ENCODE data around the gene ANKH. TPM values are rescaled to one million over a fixed set of nuclear protein-coding genes. Genes with fewer than 3 reads are reported as not detected.

ANKH gene
- polyA plus RNA-seq, 2 of the 4 experiments (the other 2 are of a cell fraction), result 11.7 to 17.3 TPM

DNA sequence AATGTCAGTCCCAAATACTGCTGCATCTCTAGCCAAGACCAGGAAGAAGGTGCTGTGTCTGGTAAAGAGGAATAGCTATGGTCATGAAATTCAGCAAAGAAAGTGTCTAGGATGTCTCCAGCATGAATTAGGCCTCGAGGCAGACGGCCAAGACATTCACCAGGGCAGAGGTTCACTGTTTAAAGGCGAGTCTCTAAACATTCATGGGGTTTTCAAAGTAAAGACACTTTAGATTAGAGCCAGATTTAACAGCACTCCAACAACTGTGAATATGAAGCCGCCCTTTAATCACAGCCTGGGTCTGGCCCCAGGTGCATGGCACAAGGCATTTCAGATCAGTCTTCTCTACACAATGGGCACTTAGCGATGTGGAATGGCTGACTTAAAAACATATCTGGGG is 95.0 kb downstream of the ANKH start (continued):
- TF ChIP-seq, protein P1, sequence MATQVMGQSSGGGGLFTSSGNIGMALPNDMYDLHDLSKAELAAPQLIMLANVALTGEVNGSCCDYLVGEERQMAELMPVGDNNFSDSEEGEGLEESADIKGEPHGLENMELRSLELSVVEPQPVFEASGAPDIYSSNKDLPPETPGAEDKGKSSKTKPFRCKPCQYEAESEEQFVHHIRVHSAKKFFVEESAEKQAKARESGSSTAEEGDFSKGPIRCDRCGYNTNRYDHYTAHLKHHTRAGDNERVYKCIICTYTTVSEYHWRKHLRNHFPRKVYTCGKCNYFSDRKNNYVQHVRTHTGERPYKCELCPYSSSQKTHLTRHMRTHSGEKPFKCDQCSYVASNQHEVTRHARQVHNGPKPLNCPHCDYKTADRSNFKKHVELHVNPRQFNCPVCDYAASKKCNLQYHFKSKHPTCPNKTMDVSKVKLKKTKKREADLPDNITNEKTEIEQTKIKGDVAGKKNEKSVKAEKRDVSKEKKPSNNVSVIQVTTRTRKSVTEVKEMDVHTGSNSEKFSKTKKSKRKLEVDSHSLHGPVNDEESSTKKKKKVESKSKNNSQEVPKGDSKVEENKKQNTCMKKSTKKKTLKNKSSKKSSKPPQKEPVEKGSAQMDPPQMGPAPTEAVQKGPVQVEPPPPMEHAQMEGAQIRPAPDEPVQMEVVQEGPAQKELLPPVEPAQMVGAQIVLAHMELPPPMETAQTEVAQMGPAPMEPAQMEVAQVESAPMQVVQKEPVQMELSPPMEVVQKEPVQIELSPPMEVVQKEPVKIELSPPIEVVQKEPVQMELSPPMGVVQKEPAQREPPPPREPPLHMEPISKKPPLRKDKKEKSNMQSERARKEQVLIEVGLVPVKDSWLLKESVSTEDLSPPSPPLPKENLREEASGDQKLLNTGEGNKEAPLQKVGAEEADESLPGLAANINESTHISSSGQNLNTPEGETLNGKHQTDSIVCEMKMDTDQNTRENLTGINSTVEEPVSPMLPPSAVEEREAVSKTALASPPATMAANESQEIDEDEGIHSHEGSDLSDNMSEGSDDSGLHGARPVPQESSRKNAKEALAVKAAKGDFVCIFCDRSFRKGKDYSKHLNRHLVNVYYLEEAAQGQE (IDR thresholded peaks at IDR 0.05), result no peak
- TF ChIP-seq, protein P2, sequence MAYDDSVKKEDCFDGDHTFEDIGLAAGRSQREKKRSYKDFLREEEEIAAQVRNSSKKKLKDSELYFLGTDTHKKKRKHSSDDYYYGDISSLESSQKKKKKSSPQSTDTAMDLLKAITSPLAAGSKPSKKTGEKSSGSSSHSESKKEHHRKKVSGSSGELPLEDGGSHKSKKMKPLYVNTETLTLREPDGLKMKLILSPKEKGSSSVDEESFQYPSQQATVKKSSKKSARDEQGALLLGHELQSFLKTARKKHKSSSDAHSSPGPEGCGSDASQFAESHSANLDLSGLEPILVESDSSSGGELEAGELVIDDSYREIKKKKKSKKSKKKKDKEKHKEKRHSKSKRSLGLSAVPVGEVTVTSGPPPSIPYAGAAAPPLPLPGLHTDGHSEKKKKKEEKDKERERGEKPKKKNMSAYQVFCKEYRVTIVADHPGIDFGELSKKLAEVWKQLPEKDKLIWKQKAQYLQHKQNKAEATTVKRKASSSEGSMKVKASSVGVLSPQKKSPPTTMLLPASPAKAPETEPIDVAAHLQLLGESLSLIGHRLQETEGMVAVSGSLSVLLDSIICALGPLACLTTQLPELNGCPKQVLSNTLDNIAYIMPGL (CRISPR knock-in tag; IDR thresholded peaks at IDR 0.05; ENCODE audit: borderline replicate concordance), result no peak
- TF ChIP-seq FOXS1 (CRISPR knock-in tag; IDR thresholded peaks at IDR 0.05), result no peak
- TF ChIP-seq MAZ (IDR thresholded peaks at IDR 0.05; ENCODE audit: borderline replicate concordance, low read depth, low read length), result no peak
- TF ChIP-seq, protein P3, sequence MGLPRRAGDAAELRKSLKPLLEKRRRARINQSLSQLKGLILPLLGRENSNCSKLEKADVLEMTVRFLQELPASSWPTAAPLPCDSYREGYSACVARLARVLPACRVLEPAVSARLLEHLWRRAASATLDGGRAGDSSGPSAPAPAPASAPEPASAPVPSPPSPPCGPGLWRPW (IDR thresholded peaks at IDR 0.05), result no peak

DNA sequence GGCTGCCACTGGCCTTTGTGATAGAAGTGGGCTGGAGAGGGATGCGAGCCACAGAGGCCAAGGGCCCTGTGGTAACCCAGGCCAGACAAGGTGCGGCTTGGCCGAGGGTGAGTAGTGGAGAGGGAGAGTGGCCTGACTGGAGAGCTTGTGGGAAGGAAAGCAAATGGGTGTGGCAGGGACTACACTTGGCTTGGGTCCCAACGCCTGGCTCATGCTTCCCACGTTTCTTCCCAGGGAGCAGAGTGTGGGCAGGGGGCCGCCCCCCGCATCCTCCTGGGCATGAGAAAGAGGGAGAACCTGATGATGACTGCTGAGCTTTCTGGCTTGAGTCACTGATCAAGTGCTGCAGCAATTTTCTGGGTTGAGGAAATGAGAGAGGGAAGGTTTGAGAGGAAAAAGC is 95.7 kb downstream of the ANKH start:
- ChIA-PET POLR2A (no interaction called here), CTCF (no interaction called here)
- DNase-seq (ENCODE audit: low read depth in 1 of 2, low spot score in 1 of 2) (peak in 1 of 2 experiments; percentile 56), ATAC-seq (peak; percentile 30 to 58; a peak in 3 of 6 replicates), FAIRE-seq (no peak)
- Histone ChIP-seq H3K4me3 (no peak overlapping the region), H3K4me1 (peaks cover 44% of the 10 kb centered on the region), H3K9me3 (no peaks in the 10 kb centered on the region), H3K4me2 (peak overlapping the region; percentile 68), H3K27ac (peak overlapping the region in 1 of 2 experiments; percentile 32; a peak in 3 of 6 replicates)
- no peak for TF ChIP-seq HDAC2 (IDR thresholded peaks at IDR 0.05)
- no peak for TF ChIP-seq CHD2 (IDR thresholded peaks at IDR 0.05; ENCODE audit: low read length, partially characterized antibody)
- no peak for TF ChIP-seq CBX8 (IDR thresholded peaks at IDR 0.05)
- no peak for TF ChIP-seq BHLHE40 (IDR thresholded peaks at IDR 0.05; ENCODE audit: low read depth, low read length)
- no peak for TF ChIP-seq RAD21 (conservative IDR thresholded peaks at IDR 0.05 in 1 of 2, IDR thresholded peaks at IDR 0.05 in 1 of 2)
- 29% methylated on average over 7 of the region's 7 CpGs for WGBS (ENCODE audit: missing lambda C conversion rate)

DNA sequence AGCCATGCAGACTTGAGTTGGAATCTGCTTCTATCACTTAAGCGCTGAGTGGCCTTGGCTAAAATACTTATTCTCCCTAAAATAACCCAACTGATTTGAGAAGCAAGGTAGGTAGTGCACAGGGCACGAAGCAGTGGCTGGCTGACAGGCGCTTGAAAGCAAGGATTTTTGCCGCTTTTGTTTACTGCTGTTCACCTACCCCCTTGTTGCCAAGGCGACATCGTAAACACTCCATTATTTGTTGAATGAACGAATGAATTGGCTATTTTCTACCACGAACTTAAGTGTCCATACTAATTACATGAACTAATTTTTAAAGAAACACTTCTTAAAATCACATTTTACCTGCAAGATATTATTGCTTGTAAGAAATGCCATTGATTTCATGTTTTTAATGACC is 98.0 kb downstream of the ANKH start:
- CTCF ChIA-PET, result interaction anchor here (1.6 kb wide), 1 partner anchor 8 kb away, joined by 3 read pairs; no protein-coding TSS in a partner anchor
- FAIRE-seq (no peak), DNase-seq (ENCODE audit: low read depth in 1 of 2, low spot score in 1 of 2) (no peak), ATAC-seq (no peak)
- 83% methylated on average over 8 of the region's 8 CpGs for WGBS (ENCODE audit: missing lambda C conversion rate)
- H3K9me3 ChIP-seq, result no peaks in the 10 kb centered on the region
- no peak overlapping the region for H3K4me3 ChIP-seq
- H3K4me1 ChIP-seq, result peaks cover 44% of the 10 kb centered on the region
- TF ChIP-seq CHD4 (IDR thresholded peaks at IDR 0.05; ENCODE audit: borderline replicate concordance) (no peak), ZFP36 (IDR thresholded peaks at IDR 0.05; ENCODE audit: borderline replicate concordance, partially characterized antibody) (no peak), HEYL (CRISPR knock-in tag; IDR thresholded peaks at IDR 0.05) (no peak), ZSCAN20 (CRISPR knock-in tag; IDR thresholded peaks at IDR 0.05) (no peak), HOXA7 (CRISPR knock-in tag; IDR thresholded peaks at IDR 0.05) (no peak)
- TF ChIP-seq, protein P4, sequence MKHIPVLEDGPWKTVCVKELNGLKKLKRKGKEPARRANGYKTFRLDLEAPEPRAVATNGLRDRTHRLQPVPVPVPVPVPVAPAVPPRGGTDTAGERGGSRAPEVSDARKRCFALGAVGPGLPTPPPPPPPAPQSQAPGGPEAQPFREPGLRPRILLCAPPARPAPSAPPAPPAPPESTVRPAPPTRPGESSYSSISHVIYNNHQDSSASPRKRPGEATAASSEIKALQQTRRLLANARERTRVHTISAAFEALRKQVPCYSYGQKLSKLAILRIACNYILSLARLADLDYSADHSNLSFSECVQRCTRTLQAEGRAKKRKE (CRISPR knock-in tag; IDR thresholded peaks at IDR 0.05; ENCODE audit: low read depth), result no peak
- POLR2A ChIA-PET, result no interaction called here
- no peak overlapping the region for H3K27ac ChIP-seq
- H3K4me2 ChIP-seq, result no peak overlapping the region
